HUES64 (cell line): ENCODE results near the gene POLD2.

Source experiments
- H3K27ac ChIP-seq: 2 replicates; pipeline ENCODE4 v1.7.0; 2013; ENCODE audit warnings: low read depth, low read length, inconsistent platforms
- H3K27me3 ChIP-seq: 2 replicates; pipeline ENCODE4 v1.6.1; 2013; ENCODE audit warnings: mild to moderate bottlenecking, low read length; ENCODE audit not compliant: insufficient read depth
- H3K36me3 ChIP-seq: 2 replicates; pipeline ENCODE4 v1.6.1; 2013; ENCODE audit warnings: mild to moderate bottlenecking, low read length; ENCODE audit not compliant: insufficient read depth
- H3K4me1 ChIP-seq: 2 replicates; pipeline ENCODE4 v1.6.1; 2013; ENCODE audit warnings: mild to moderate bottlenecking, low read length, moderate library complexity; ENCODE audit not compliant: insufficient read depth
- H3K4me3 ChIP-seq: 2 replicates; pipeline ENCODE4 v1.5.1; 2013; ENCODE audit warnings: mild to moderate bottlenecking, low read length, moderate library complexity
- H3K9ac ChIP-seq: 2 replicates; pipeline ENCODE4 v1.6.1; 2013; ENCODE audit warnings: mild to moderate bottlenecking, low read depth, low read length
- H3K9me3 ChIP-seq: 2 replicates; pipeline ENCODE4 v1.6.1; 2013; ENCODE audit warnings: low read depth, low read length; ENCODE audit not compliant: insufficient read depth
- WGBS: fragments of 150-250, 120-280 bp; methylation state at CpG from one replicate; pipeline ENCODE4 v1.1.7; 2013; ENCODE audit warnings: missing lambda C conversion rate; 5-methylcytosine and 5-hydroxymethylcytosine counted together

Gene POLD2

DNA sequence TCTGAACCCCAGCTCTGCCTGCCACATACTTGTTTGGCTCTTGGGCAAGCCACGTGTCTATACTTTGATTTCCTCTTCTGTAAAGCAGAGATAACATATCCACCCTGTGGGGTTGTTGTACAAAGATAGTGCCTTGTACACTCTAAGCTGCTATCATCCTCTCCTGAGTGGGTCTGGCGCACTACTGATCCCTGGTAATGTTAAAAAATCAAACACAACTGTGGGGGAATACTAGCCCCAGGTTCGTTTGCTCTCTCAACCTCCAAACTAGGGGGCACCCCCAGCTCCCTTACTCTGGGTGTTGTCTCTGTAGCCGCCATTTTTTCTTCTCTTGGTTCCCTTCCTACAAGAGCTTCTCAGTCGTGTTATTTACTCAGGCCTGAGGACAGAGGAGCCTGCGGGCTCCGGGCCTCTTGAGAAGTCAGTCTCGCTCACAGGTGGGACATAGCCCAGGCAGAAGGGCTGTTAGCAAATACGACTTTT is 42.0 kb downstream of the POLD2 start:
- H3K9ac ChIP-seq: no peak overlapping the region
- no peaks in the 10 kb centered on the region for H3K9me3 ChIP-seq
- 92% methylated on average over 9 of the region's 9 CpGs for WGBS
- H3K4me1 ChIP-seq: no peaks in the 10 kb centered on the region
- peaks cover 11% of the 10 kb centered on the region; the same call in 1 of the 2 replicates for H3K27me3 ChIP-seq
- peak overlapping the region; percentile 96 for H3K4me3 ChIP-seq
- no peak overlapping the region for H3K27ac ChIP-seq
- peaks cover 44% of the 10 kb centered on the region for H3K36me3 ChIP-seq

DNA sequence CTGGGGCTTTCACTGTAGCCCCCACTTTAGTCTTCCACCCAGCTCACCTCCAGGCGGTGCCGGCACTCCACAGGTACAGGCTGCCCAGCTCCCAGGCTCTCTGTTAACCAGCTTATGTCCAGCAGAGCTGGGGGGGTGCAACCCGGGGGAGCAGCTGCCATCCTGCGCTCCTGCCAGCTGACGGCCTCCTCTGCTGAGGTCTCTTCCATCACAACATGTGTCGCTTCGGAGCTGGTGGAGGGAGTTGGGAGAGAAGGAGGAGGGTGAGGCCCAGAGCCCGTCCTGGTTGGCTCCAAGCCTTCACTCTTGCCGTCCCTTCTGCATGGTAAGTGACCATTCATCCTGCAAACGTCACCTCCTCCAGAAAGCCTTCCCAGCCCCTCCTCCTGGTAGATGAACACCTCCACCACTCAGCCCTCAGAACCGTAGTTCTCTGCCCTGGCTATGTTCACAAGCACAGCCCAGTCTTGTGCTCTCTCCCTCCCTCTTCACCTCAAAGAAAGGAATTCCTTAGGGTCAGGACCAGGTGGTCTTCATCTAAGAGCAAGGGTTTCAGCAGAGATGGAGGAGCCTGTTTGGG is 42.6 kb downstream of the POLD2 start:
- Histone ChIP-seq H3K27me3 (peaks cover 11% of the 10 kb centered on the region; the same call in 1 of the 2 replicates), H3K27ac (no peak overlapping the region), H3K36me3 (peaks cover 49% of the 10 kb centered on the region), H3K9ac (no peak overlapping the region), H3K9me3 (no peaks in the 10 kb centered on the region), H3K4me3 (no peak overlapping the region), H3K4me1 (no peaks in the 10 kb centered on the region)
- WGBS: 96% methylated on average over 10 of the region's 11 CpGs

DNA sequence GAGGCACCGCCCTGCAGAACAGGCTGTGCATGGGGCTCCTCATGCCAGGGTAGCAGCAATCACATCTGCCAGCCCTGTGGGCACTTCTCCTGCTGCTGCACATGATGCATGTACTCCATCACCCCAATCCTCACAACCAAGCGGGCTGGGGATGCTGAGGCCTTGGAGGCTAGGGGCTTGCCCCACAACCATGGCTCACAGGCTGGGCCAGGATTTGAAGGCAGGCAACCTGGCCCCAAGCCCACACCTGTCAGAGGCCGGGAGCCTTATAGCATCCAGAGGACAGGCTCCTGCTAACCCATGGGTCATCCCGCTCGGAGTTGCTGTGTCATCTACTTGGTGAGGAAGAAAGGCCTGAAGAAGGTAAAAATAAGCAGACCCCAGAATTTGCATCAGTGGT is 43.2 kb downstream of the POLD2 start:
- H3K4me1 ChIP-seq: no peaks in the 10 kb centered on the region
- no peaks in the 10 kb centered on the region for H3K9me3 ChIP-seq
- H3K27ac ChIP-seq: no peak overlapping the region
- H3K36me3 ChIP-seq: peaks cover 56% of the 10 kb centered on the region
- no peak overlapping the region for H3K9ac ChIP-seq
- no peak overlapping the region for H3K4me3 ChIP-seq
- H3K27me3 ChIP-seq: peaks cover 11% of the 10 kb centered on the region; the same call in 1 of the 2 replicates
- 91% methylated on average over 5 of the region's 5 CpGs for WGBS

- Histone ChIP-seq H3K36me3 (peaks cover 56% of the 10 kb centered on the region), H3K4me3 (no peak overlapping the region), H3K9ac (no peak overlapping the region), H3K9me3 (no peaks in the 10 kb centered on the region), H3K27me3 (peaks cover 11% of the 10 kb centered on the region; the same call in 1 of the 2 replicates), H3K27ac (no peak overlapping the region), H3K4me1 (no peaks in the 10 kb centered on the region)
- WGBS: 96% methylated on average over 11 of the region's 11 CpGs
Measured at GRCh38 chr7:44079331-44080021, 43.9 kb downstream of the POLD2 start.

DNA sequence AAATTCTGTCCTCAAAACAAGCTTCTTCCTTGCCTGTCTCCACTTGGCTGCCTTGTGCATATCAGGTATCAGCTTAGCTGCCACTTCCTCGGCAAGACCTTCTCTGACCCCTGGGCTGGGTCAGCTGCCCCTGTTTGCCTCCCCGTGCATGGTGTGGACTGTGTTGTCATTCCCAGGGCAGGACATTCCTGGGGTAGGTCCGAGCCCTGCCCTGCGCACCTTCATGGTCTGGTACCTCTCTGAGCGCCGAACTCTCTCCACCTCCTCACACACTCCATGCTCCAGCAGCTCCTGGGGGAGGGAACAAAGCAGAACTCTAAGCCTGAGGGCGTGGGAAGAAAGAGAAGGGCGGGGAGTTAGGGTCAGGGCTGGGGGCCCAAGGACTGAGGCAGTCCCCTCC is 44.8 kb downstream of the POLD2 start:
- H3K9ac ChIP-seq: no peak overlapping the region

DNA sequence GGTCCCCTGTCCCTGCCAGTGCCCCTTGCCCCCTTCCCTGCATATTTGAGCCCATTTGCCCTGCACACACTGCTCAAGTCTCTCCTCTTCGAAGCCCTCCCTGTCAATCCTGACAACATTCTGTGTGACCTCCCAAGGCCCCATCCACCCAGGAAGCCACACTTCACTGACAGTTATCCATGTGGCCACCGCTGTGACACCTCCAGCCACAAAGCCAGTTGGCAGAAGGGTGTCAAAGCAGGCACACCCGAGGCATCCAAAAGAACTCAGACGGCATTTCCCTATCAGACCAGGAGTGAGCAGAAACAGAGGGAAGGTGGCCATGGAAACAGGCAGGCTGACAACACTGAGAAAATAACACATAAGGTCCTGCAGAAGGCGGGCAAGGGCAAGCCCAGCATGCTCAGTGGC is 45.7 kb downstream of the POLD2 start:
- H3K9me3 ChIP-seq: no peaks in the 10 kb centered on the region
- H3K27me3 ChIP-seq: no peaks in the 10 kb centered on the region
- 88% methylated on average over 5 of the region's 5 CpGs for WGBS
- H3K36me3 ChIP-seq: peaks cover 66% of the 10 kb centered on the region
- H3K4me1 ChIP-seq: no peaks in the 10 kb centered on the region
- H3K27ac ChIP-seq: no peak overlapping the region
- H3K9ac ChIP-seq: no peak overlapping the region
- H3K4me3 ChIP-seq: no peak overlapping the region

More for the DNA sequence above, 44.8 kb downstream of the POLD2 start:
- Histone ChIP-seq H3K36me3 (peaks cover 61% of the 10 kb centered on the region), H3K4me1 (no peaks in the 10 kb centered on the region), H3K9me3 (no peaks in the 10 kb centered on the region), H3K4me3 (no peak overlapping the region), H3K27me3 (peaks cover 7% of the 10 kb centered on the region; the same call in 1 of the 2 replicates), H3K27ac (no peak overlapping the region)
- WGBS: 93% methylated on average over 8 of the region's 8 CpGs

- H3K9ac ChIP-seq: no peak overlapping the region
- H3K27me3 ChIP-seq: no peaks in the 10 kb centered on the region
- no peak overlapping the region for H3K27ac ChIP-seq
- H3K9me3 ChIP-seq: no peaks in the 10 kb centered on the region
- H3K4me1 ChIP-seq: no peaks in the 10 kb centered on the region
- H3K4me3 ChIP-seq: no peak overlapping the region
- WGBS: 90% methylated on average over 9 of the region's 9 CpGs
- H3K36me3 ChIP-seq: peaks cover 66% of the 10 kb centered on the region
Measured at GRCh38 chr7:44077061-44077460, 46.3 kb downstream of the POLD2 start.

- no peak overlapping the region for H3K27ac ChIP-seq
- no peaks in the 10 kb centered on the region for H3K4me1 ChIP-seq
- no peaks in the 10 kb centered on the region for H3K9me3 ChIP-seq
- H3K36me3 ChIP-seq: peaks cover 66% of the 10 kb centered on the region
- no peak overlapping the region for H3K4me3 ChIP-seq
- no peaks in the 10 kb centered on the region for H3K27me3 ChIP-seq
- WGBS: 96% methylated on average over 20 of the region's 20 CpGs
- H3K9ac ChIP-seq: no peak overlapping the region
Measured at GRCh38 chr7:44076101-44076895, 47.0 kb downstream of the POLD2 start.

DNA sequence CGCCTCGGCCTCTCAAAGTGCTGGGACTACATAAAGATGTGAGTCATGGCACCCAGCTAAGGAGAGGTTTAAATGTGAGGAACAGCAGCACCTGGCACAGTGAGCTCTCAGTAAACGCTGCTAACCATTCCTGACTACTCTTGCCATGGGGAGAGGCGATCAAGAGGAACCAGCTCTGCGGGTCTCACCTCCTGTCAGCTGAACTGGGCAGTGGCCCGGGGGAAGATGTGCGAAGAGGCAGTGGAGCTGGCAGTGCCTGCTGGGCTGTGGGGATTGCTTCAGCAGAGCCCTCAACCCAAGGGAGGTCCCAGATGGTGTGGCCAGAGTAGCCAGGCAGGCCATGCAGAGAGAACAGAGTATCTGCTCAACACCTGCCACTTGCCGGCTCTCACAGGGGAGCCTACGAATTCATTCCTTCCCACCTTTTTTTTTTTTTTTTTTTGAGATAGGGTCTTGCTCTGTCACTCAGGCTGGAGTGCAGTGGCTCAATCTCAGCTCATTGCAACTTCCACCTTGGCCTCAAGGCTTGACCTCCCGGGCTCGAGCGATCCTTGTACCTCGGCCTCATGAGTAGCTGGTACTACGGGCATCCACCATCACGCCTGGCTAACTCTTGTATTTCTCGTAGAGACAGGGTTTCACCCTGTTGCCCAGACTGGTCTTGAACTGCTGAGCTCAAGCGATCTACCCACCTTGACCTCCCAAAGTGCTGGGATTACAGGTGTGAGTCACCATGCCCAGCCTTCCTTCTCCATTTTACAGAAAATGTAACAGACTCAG is 47.9 kb downstream of the POLD2 start:
- Histone ChIP-seq H3K27me3 (no peaks in the 10 kb centered on the region), H3K27ac (no peak overlapping the region), H3K4me3 (no peak overlapping the region), H3K9me3 (no peaks in the 10 kb centered on the region), H3K4me1 (no peaks in the 10 kb centered on the region), H3K36me3 (peaks cover 63% of the 10 kb centered on the region), H3K9ac (no peak overlapping the region)
- 95% methylated on average over 17 of the region's 17 CpGs for WGBS

GRCh38 chr7:44074349-44074695 is 49.0 kb downstream of the POLD2 start:
- no peaks in the 10 kb centered on the region for H3K9me3 ChIP-seq
- no peak overlapping the region for H3K27ac ChIP-seq
- peaks cover 52% of the 10 kb centered on the region for H3K36me3 ChIP-seq
- 97% methylated on average over 13 of the region's 13 CpGs for WGBS
- H3K4me3 ChIP-seq: no peak overlapping the region
- H3K9ac ChIP-seq: no peak overlapping the region
- no peaks in the 10 kb centered on the region for H3K4me1 ChIP-seq
- H3K27me3 ChIP-seq: no peaks in the 10 kb centered on the region
